SK-N-SH (cell line): Measurements from ENCODE around the gene KIF15. TPM values are rescaled to one million over a fixed set of nuclear protein-coding genes. Genes with fewer than 3 reads are reported as not detected.

ENCODE experiments used
- CTCF ChIA-PET: fragments of 300-600, 350-600 bp; formaldehyde crosslinking; extraction: SDS; loops from one replicate; lab custom pipeline; 2021; lab: Yijun Ruan, JAX
- POLR2A ChIA-PET: fragments of 350-600 bp; sonication (Branson Sonifier 250); formaldehyde crosslinking; extraction: SDS; loops from one replicate; lab custom pipeline; 2020; ENCODE audit warnings: antibody characterized with exemption, inconsistent platforms; lab: Yijun Ruan, JAX
- DNase-seq: peaks from one replicate; pipeline ENCODE4 v3.0.0; 2012
- H2AFZ ChIP-seq: fragments of 200-600 bp; sonication (generic); 2 replicates; pipeline ENCODE4 v1.8.1; 2016; ENCODE audit warnings: antibody characterized with exemption, mild to moderate bottlenecking, low read depth
- H3F3A ChIP-seq: fragments of 200-600 bp; sonication (generic); replicated peaks from 2 replicates; pipeline ENCODE3; 2016; ENCODE audit warnings: antibody characterized with exemption, mild to moderate bottlenecking; ENCODE audit not compliant: insufficient read depth
- H3K27ac ChIP-seq, 2 experiments: fragments of 200-500 bp in 1 of 2; fragments of 200-600 bp in 1 of 2; sonication (Bioruptor generic) in 1 of 2; sonication (generic), shearing (Covaris generic) in 1 of 2; 2 replicates each; pipeline versions ENCODE4 v1.5.1 to v1.6.1; 2014 to 2016; ENCODE audit warnings: low read depth in 2 of 2, inconsistent platforms in 1 of 2, low read length in 1 of 2, mild to moderate bottlenecking in 1 of 2, mixed read lengths in 1 of 2
- H3K27me3 ChIP-seq: fragments of 200-600 bp; sonication (generic), shearing (Covaris generic); 2 replicates; pipeline ENCODE4 v1.6.1; 2016; ENCODE audit warnings: mixed run types; ENCODE audit not compliant: insufficient read depth
- H3K36me3 ChIP-seq, 2 experiments: fragments of 200-500 bp in 1 of 2; fragments of 200-600 bp in 1 of 2; sonication (Bioruptor generic) in 1 of 2; sonication (generic) in 1 of 2; replicated peaks in 1 of 2; 2 replicates each; pipeline versions ENCODE3 to v1.5.1; 2014 to 2016; ENCODE audit warnings: low read length in 1 of 2, mild to moderate bottlenecking in 1 of 2; ENCODE audit not compliant: insufficient read depth in 2 of 2, control insufficient read depth in 1 of 2
- H3K4me1 ChIP-seq, 2 experiments: fragments of 200-500 bp in 1 of 2; fragments of 200-600 bp in 1 of 2; sonication (Bioruptor generic) in 1 of 2; sonication (generic), shearing (Covaris generic) in 1 of 2; 2 replicates each; pipeline versions ENCODE4 v1.5.1 to v1.6.1; 2014 to 2016; ENCODE audit warnings: low read depth in 1 of 2, low read length in 1 of 2, mixed run types in 1 of 2; ENCODE audit not compliant: insufficient read depth in 2 of 2, control insufficient read depth in 1 of 2
- H3K4me2 ChIP-seq: fragments of 200-600 bp; sonication (generic), shearing (Covaris generic); 2 replicates; pipeline ENCODE4 v1.6.1; 2017; ENCODE audit warnings: mixed run types
- H3K4me3 ChIP-seq, 2 experiments: fragments of 200-500 bp in 1 of 2; fragments of 200-600 bp in 1 of 2; sonication (Bioruptor generic) in 1 of 2; sonication (generic), shearing (Covaris generic) in 1 of 2; 2 replicates each; pipeline versions ENCODE4 v1.5.1 to v1.8.1; 2014 to 2016; ENCODE audit warnings: low read depth in 2 of 2, inconsistent platforms in 1 of 2, low read length in 1 of 2, mild to moderate bottlenecking in 1 of 2, mixed read lengths in 1 of 2, moderate library complexity in 1 of 2
- H3K79me2 ChIP-seq: fragments of 200-600 bp; sonication (generic); 2 replicates; pipeline ENCODE4 v1.8.1; 2017; ENCODE audit warnings: mild to moderate bottlenecking; ENCODE audit not compliant: insufficient read depth
- H3K9ac ChIP-seq: fragments of 200-600 bp; sonication (generic); 2 replicates; pipeline ENCODE4 v1.6.1; 2017; ENCODE audit warnings: mixed run types
- H3K9me2 ChIP-seq: fragments of 200-600 bp; sonication (generic); 2 replicates; pipeline ENCODE4 v1.6.1; 2017; ENCODE audit warnings: mixed run types
- H3K9me3 ChIP-seq: fragments of 200-600 bp; sonication (generic); 2 replicates; pipeline ENCODE4 v1.6.1; 2017; ENCODE audit warnings: mixed run types, mild to moderate bottlenecking, moderate library complexity
- H4K20me1 ChIP-seq: fragments of 200-600 bp; sonication (generic); 2 replicates; pipeline ENCODE4 v1.6.1; 2017; ENCODE audit warnings: mild to moderate bottlenecking, mixed run types; ENCODE audit not compliant: insufficient read depth
- CHD2 ChIP-seq: fragments of 150-350 bp; IDR thresholded peaks from 2 replicates; pipeline ENCODE4 v1.6.1; 2018; ENCODE audit warnings: low read length; ENCODE audit not compliant: partially characterized antibody
- EZH2phosphoT487 ChIP-seq: fragments of 200-600 bp; sonication (generic); IDR thresholded peaks from 2 replicates; pipeline ENCODE4 v1.6.1; 2017; ENCODE audit warnings: low read depth, mixed run types, mild to moderate bottlenecking, antibody characterized with exemption, moderate library complexity, borderline replicate concordance
- FOSL2 ChIP-seq: IDR thresholded peaks from 2 replicates; pipeline ENCODE4 v1.4.0; 2012; ENCODE audit warnings: low read depth, mild to moderate bottlenecking, moderate library complexity, borderline replicate concordance
- FOXJ3 ChIP-seq: sonication (generic); formaldehyde crosslinking; IDR thresholded peaks from 2 replicates; pipeline ENCODE4 v1.5.1; 2020; ENCODE audit warnings: mild to moderate bottlenecking, missing genetic modification reagents
- FOXM1 ChIP-seq: IDR thresholded peaks from 2 replicates; pipeline ENCODE4 v1.4.0; 2012; ENCODE audit warnings: low read depth, mild to moderate bottlenecking
- GABPA ChIP-seq: IDR thresholded peaks from 2 replicates; pipeline ENCODE4 v1.4.0; 2012; ENCODE audit warnings: low read depth, mild to moderate bottlenecking
- JUND ChIP-seq: IDR thresholded peaks from 2 replicates; pipeline ENCODE4 v1.4.0; 2012
- MEF2A ChIP-seq: IDR thresholded peaks from 2 replicates; pipeline ENCODE4 v1.4.0; 2012; ENCODE audit warnings: low read depth, borderline replicate concordance
- MXI1 ChIP-seq: IDR thresholded peaks from 2 replicates; pipeline ENCODE4 v1.6.1; 2012; ENCODE audit warnings: mild to moderate bottlenecking, low read depth, low read length, improper control_type of control experiment
- RAD21 ChIP-seq: IDR thresholded peaks from 2 replicates; pipeline ENCODE4 v1.6.1; 2012; ENCODE audit warnings: mild to moderate bottlenecking, low read length
- RFX5 ChIP-seq: IDR thresholded peaks from 2 replicates; pipeline ENCODE4 v1.6.1; 2012; ENCODE audit warnings: mild to moderate bottlenecking, improper control_type of control experiment, low read length
- TAF1 ChIP-seq: IDR thresholded peaks from 2 replicates; pipeline ENCODE4 v1.6.1; 2012; ENCODE audit warnings: low read depth, mild to moderate bottlenecking, low read length, moderate library complexity, borderline replicate concordance
- TCF12 ChIP-seq: IDR thresholded peaks from 2 replicates; pipeline ENCODE4 v1.4.0; 2012
- YY1 ChIP-seq: IDR thresholded peaks from 2 replicates; pipeline ENCODE4 v1.4.0; 2012; ENCODE audit warnings: low read depth, mild to moderate bottlenecking
- WGBS: methylation state at CpG from one replicate; pipeline ENCODE4 v1.1.6; 2017; ENCODE audit warnings: low lambda C conversion rate; 5-methylcytosine and 5-hydroxymethylcytosine counted together
- polyA plus RNA-seq, 3 experiments: library from polyadenylated mRNA; depleted of rRNA; stranded (reverse); fragments of >200 nt; gene quantifications; 2 replicates each; pipeline ENCODE4 v1.2.3, GENCODE V29; 2012
- TF ChIP-seq, protein P1 (sequence below): fragments of 200-600 bp; sonication (generic); IDR thresholded peaks from 2 replicates; pipeline ENCODE4 v1.6.1; 2017; ENCODE audit warnings: antibody characterized with exemption, mild to moderate bottlenecking, moderate library complexity

KIF15 gene
- polyA plus RNA-seq, 1 of the 3 experiments (the other 2 are of a cell fraction), result 2.3 TPM

DNA sequence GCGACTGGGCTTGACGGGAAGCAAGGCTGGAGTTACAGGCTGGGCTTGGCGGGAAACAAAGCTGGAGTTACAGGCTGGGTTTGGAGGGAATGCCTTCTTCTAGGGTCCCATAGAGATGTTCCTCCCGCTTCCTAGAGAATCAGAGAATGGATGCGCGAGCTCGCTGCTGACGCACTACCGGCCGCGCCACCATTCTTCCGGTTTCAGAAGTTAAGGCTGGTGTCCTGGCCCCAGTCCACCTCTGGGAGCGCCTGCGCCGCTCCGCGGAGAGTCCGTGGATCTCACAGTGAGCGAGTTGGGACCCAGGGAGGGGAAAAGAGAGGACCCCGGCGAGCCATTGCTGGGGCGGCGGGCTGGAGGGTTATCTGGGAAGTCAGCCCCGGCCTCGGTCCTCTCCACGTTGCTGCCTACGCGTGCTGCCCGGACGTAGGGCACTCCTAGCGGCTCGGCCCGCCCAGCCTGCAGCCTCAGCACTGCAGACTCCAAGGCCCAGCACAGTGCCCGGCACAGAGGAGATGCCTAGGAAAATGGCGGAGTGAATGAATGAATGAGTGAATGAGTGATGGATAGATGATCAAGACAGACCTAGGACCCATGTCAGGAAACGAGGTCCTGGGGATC, 49.0 kb upstream of the KIF15 start, which contains the start of gene ZNF502 (continued):
- TF ChIP-seq CHD2, result peak; percentile 85
- peak; percentile 72; the same call in 1 of the 2 replicates for TF ChIP-seq MXI1
- TF ChIP-seq TCF12, result no peak
- peak; percentile 97 for TF ChIP-seq GABPA
- TF ChIP-seq RFX5, result no peak
- TF ChIP-seq EZH2phosphoT487, result no peak
- TF ChIP-seq JUND, result no peak
- peak; percentile 34 for TF ChIP-seq RAD21
- TF ChIP-seq FOXM1, result no peak
- peak; percentile 69; the same call in 1 of the 2 replicates for TF ChIP-seq TAF1
- TF ChIP-seq, protein P1, sequence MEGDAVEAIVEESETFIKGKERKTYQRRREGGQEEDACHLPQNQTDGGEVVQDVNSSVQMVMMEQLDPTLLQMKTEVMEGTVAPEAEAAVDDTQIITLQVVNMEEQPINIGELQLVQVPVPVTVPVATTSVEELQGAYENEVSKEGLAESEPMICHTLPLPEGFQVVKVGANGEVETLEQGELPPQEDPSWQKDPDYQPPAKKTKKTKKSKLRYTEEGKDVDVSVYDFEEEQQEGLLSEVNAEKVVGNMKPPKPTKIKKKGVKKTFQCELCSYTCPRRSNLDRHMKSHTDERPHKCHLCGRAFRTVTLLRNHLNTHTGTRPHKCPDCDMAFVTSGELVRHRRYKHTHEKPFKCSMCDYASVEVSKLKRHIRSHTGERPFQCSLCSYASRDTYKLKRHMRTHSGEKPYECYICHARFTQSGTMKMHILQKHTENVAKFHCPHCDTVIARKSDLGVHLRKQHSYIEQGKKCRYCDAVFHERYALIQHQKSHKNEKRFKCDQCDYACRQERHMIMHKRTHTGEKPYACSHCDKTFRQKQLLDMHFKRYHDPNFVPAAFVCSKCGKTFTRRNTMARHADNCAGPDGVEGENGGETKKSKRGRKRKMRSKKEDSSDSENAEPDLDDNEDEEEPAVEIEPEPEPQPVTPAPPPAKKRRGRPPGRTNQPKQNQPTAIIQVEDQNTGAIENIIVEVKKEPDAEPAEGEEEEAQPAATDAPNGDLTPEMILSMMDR, result peak; percentile 35
- TF ChIP-seq, all 33 proteins: peak for 13

DNA sequence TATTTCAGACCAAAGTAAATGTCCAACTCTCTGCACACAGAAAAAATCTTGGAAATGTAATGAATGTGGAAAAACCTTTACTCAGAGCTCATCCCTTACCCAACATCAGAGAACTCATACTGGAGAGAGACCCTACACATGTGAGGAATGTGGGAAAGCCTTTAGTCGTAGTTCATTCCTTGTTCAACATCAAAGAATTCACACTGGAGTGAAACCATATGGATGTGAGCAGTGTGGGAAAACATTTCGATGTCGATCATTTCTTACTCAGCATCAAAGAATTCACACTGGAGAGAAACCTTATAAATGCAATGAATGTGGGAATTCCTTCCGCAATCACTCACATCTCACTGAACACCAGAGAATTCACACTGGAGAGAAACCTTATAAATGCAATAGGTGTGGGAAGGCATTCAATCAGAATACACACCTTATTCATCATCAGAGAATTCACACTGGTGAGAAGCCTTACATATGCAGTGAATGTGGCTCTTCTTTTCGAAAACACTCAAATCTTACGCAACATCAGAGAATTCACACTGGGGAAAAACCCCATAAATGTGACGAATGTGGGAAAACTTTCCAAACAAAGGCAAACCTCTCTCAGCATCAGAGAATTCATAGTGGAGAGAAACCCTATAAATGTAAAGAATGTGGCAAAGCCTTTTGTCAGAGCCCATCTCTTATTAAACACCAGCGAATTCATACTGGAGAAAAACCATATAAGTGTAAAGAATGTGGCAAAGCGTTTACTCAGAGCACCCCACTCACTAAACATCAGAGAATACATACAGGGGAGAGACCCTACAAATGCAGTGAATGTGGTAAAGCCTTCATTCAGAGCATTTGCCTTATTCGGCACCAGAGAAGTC, 40.1 kb upstream of the KIF15 start:
- no peak overlapping the region; a peak in 1 of 4 replicates for H3K4me3 ChIP-seq
- H3K4me1 ChIP-seq, result no peaks in the 10 kb centered on the region
- ChIA-PET CTCF (no interaction called here), POLR2A (no interaction called here)
- H3F3A ChIP-seq, result peaks cover 12% of the 10 kb centered on the region
- WGBS, result 81% methylated on average over 10 of the region's 10 CpGs
- H3K27me3 ChIP-seq, result no peaks in the 10 kb centered on the region
- H4K20me1 ChIP-seq, result no peaks in the 10 kb centered on the region
- no peak for TF ChIP-seq FOXJ3
- no peak for TF ChIP-seq MEF2A
- no peak for TF ChIP-seq CHD2
- TF ChIP-seq FOSL2, result no peak
- TF ChIP-seq YY1, result no peak
- no peak for DNase-seq
- no peak overlapping the region for H3K4me2 ChIP-seq
- no peak overlapping the region for H2AFZ ChIP-seq
- H3K9ac ChIP-seq, result no peak overlapping the region
- H3K79me2 ChIP-seq, result peaks cover 4% of the 10 kb centered on the region
- no peak overlapping the region for H3K27ac ChIP-seq
- H3K36me3 ChIP-seq, result peaks cover 21 to 65% of the 10 kb centered on the region in 2 experiments
- H3K9me3 ChIP-seq, result peaks cover 66% of the 10 kb centered on the region
- H3K9me2 ChIP-seq, result no peaks in the 10 kb centered on the region
